Coronary artery (tissue), 2 donors: ENCODE data around the gene ZNF710.

ENCODE experiments used
- DNase-seq: peaks from one replicate; pipeline ENCODE4 v3.0.0-alpha.2; 2017; ENCODE audit warnings: low spot score
- H3K27ac ChIP-seq, 2 donors: fragments of 200-600 bp; sonication (generic); one replicate each; pipeline ENCODE4 v1.5.1; 2016 to 2019
- H3K4me3 ChIP-seq: fragments of 200-600 bp; sonication (generic); 2 replicates; pipeline ENCODE4 v1.5.1; 2016; ENCODE audit warnings: mild to moderate bottlenecking, moderate library complexity
- CTCF ChIP-seq: fragments of 200-600 bp; sonication (generic); IDR thresholded peaks from one replicate; pipeline ENCODE4 v1.5.1; 2019; ENCODE audit warnings: antibody characterized with exemption

The ZNF710 gene

GRCh38 chr15:90059208-90059985 is 58.3 kb downstream of the ZNF710 start:
- Histone ChIP-seq H3K27ac (peak overlapping the region in 1 of 2 donors; percentile 80), H3K4me3 (no peak overlapping the region)
- TF ChIP-seq CTCF, result no peak
- DNase-seq, result no peak

- no peak for DNase-seq
- no peak for TF ChIP-seq CTCF
- Histone ChIP-seq H3K4me3 (no peak overlapping the region), H3K27ac (no peak overlapping the region)
Observed at GRCh38 chr15:90060797-90061196, 59.7 kb downstream of the ZNF710 start.

- no peak for DNase-seq
- H3K4me3 ChIP-seq, result no peak overlapping the region
- H3K27ac ChIP-seq, result peak overlapping the region in 1 of 2 donors; percentile 18
- no peak for TF ChIP-seq CTCF
Observed at GRCh38 chr15:90062023-90062442, 60.9 kb downstream of the ZNF710 start.

GRCh38 chr15:90062462-90062932 is 61.4 kb downstream of the ZNF710 start:
- no peak overlapping the region for H3K4me3 ChIP-seq
- TF ChIP-seq CTCF, result no peak
- peak overlapping the region in 1 of 2 donors; percentile 87 for H3K27ac ChIP-seq
- DNase-seq, result no peak

GRCh38 chr15:90062973-90063769 is 62.0 kb downstream of the ZNF710 start:
- Histone ChIP-seq H3K27ac (peak overlapping the region in 1 of 2 donors; percentile 87), H3K4me3 (no peak overlapping the region)
- no peak for DNase-seq
- TF ChIP-seq CTCF, result no peak

- TF ChIP-seq CTCF, result no peak
- DNase-seq, result no peak
- H3K27ac ChIP-seq, result peak overlapping the region; percentile 83 to 87
- H3K4me3 ChIP-seq, result no peak overlapping the region
Observed at GRCh38 chr15:90063770-90064247, 62.7 kb downstream of the ZNF710 start.
